HCT116 (cell line): ENCODE data around the gene SPATA16. TPM values are rescaled to one million over a fixed set of nuclear protein-coding genes. Genes with fewer than 3 reads are reported as not detected.

Experiments
- ATAC-seq: fragments of 200-7000 bp; cut with Tn5 transposase; 2 replicates; pipeline ENCODE4 v1.9.1; 2020; ENCODE audit warnings: mild to moderate bottlenecking, moderate library complexity
- BruUV-seq: library from RNA; stranded (reverse); fragments of 400-500 nt; replicated peaks from 2 replicates; lab custom pipeline; 2021; lab: Mats Ljungman, UMichigan
- CTCF ChIA-PET: fragments of 300-600 bp; sonication (Branson Sonifier 250); formaldehyde crosslinking; loops from one replicate; lab custom pipeline; 2021; ENCODE audit warnings: antibody characterized with exemption; lab: Charles Lee
- POLR2A ChIA-PET: fragments of 300-600, 350-600 bp; sonication (Branson Sonifier 250); formaldehyde crosslinking; loops from one replicate; lab custom pipeline; 2021; ENCODE audit warnings: antibody characterized with exemption; lab: Charles Lee
- RAD21 ChIA-PET, 2 experiments: fragments of 300-600 bp; sonication (Branson Sonifier 250); formaldehyde crosslinking; loops; one replicate each; lab custom pipeline; 2023; ENCODE audit warnings: low total read pairs in 2 of 2; ENCODE audit not compliant: uncharacterized antibody in 2 of 2, unreplicated experiment in 2 of 2, low non-redundant PET in 1 of 2; lab: Charles Lee
- DNase-seq: peaks from one replicate; pipeline ENCODE4 v3.0.0-alpha.2; 2010; ENCODE audit warnings: low read depth, low spot score
- H2AFZ ChIP-seq: fragments of 200-600 bp; shearing (Covaris generic), sonication (generic); 2 replicates; pipeline ENCODE4 v1.6.1; 2017; ENCODE audit warnings: low read depth, mixed run types, mixed read lengths, antibody characterized with exemption, low read length; ENCODE audit not compliant: poor library complexity, severe bottlenecking
- H3K27ac ChIP-seq: 2 replicates; pipeline ENCODE4 v1.5.1; 2012; ENCODE audit warnings: low read depth, low read length
- H3K27me3 ChIP-seq: fragments of 200-600 bp; sonication (generic); 2 replicates; pipeline ENCODE4 v1.6.1; 2016; ENCODE audit warnings: mixed run types, low read length, mixed read lengths; ENCODE audit not compliant: insufficient read depth
- H3K36me3 ChIP-seq, 2 experiments: fragments of 200-500 bp in 1 of 2; fragments of 200-600 bp in 1 of 2; sonication (Bioruptor generic) in 1 of 2; sonication (generic) in 1 of 2; 2 replicates each; pipeline versions ENCODE4 v1.5.1 to v1.6.1; 2014 to 2016; ENCODE audit warnings: low read length in 2 of 2, inconsistent platforms in 1 of 2, mixed read lengths in 1 of 2, mixed run types in 1 of 2; ENCODE audit not compliant: insufficient read depth in 2 of 2, control insufficient read depth in 1 of 2
- H3K4me1 ChIP-seq, 2 experiments: fragments of 200-600 bp in 1 of 2; sonication (generic) in 1 of 2; 2 replicates each; pipeline versions ENCODE4 v1.5.1 to v1.6.1; 2012 to 2017; ENCODE audit warnings: low read length in 2 of 2, inconsistent platforms in 1 of 2, mild to moderate bottlenecking in 1 of 2, mixed read lengths in 1 of 2, mixed run types in 1 of 2, moderate library complexity in 1 of 2; ENCODE audit not compliant: insufficient read depth in 2 of 2, control insufficient read depth in 1 of 2
- H3K4me2 ChIP-seq: fragments of 200-600 bp; sonication (generic); 2 replicates; pipeline ENCODE4 v1.6.1; 2017; ENCODE audit warnings: mixed run types, low read length, mixed read lengths
- H3K4me3 ChIP-seq, 2 experiments: fragments of 200-600 bp in 1 of 2; sonication (generic) in 1 of 2; replicated peaks in 1 of 2; 2 replicates each; pipeline ENCODE4 v1.5.1; 2011 to 2016; ENCODE audit warnings: low read length in 2 of 2, control low read depth in 1 of 2, low read depth in 1 of 2, mild to moderate bottlenecking in 1 of 2, mixed read lengths in 1 of 2, mixed run types in 1 of 2
- H3K79me2 ChIP-seq: fragments of 200-600 bp; sonication (generic); 2 replicates; pipeline ENCODE4 v1.6.1; 2017; ENCODE audit warnings: mild to moderate bottlenecking, mixed run types, low read length, moderate library complexity, mixed read lengths; ENCODE audit not compliant: insufficient read depth
- H3K9ac ChIP-seq: fragments of 200-600 bp; sonication (generic); 2 replicates; pipeline ENCODE4 v1.6.1; 2016; ENCODE audit warnings: low read length, mixed read lengths
- H3K9me2 ChIP-seq: fragments of 200-600 bp; sonication (generic), shearing (Covaris generic); 2 replicates; pipeline ENCODE4 v1.6.1; 2017; ENCODE audit warnings: mixed run types, mild to moderate bottlenecking, moderate library complexity; ENCODE audit not compliant: insufficient read depth
- H3K9me3 ChIP-seq, 2 experiments: fragments of 200-500 bp in 1 of 2; fragments of 200-600 bp in 1 of 2; sonication (Bioruptor generic) in 1 of 2; sonication (generic) in 1 of 2; 2 replicates each; pipeline ENCODE4 v1.6.1; 2014 to 2017; ENCODE audit warnings: low read length in 2 of 2, mixed read lengths in 2 of 2, inconsistent platforms in 1 of 2, low read depth in 1 of 2, mild to moderate bottlenecking in 1 of 2, mixed run types in 1 of 2, moderate library complexity in 1 of 2; ENCODE audit not compliant: control insufficient read depth in 1 of 2, insufficient read depth in 1 of 2
- H4K20me1 ChIP-seq: fragments of 200-600 bp; sonication (generic), shearing (Covaris generic); 2 replicates; pipeline ENCODE4 v1.6.1; 2017; ENCODE audit warnings: mixed run types, mild to moderate bottlenecking, moderate library complexity; ENCODE audit not compliant: insufficient read depth
- CBX3 ChIP-seq: IDR thresholded peaks from 2 replicates; pipeline ENCODE4 v1.6.1; 2012; ENCODE audit warnings: low read depth
- CEBPB ChIP-seq: IDR thresholded peaks from 2 replicates; pipeline ENCODE4 v1.6.1; 2012; ENCODE audit warnings: low read depth
- EGR1 ChIP-seq: IDR thresholded peaks from 2 replicates; pipeline ENCODE4 v1.6.1; 2012; ENCODE audit warnings: low read depth
- ELF1 ChIP-seq: IDR thresholded peaks from 2 replicates; pipeline ENCODE4 v1.6.1; 2012; ENCODE audit warnings: low read depth, borderline replicate concordance
- EZH2 ChIP-seq: fragments of 200-600 bp; sonication (generic); IDR thresholded peaks from 2 replicates; pipeline ENCODE4 v1.6.1; 2017; ENCODE audit warnings: antibody characterized with exemption, mixed run types
- JUND ChIP-seq: IDR thresholded peaks from 2 replicates; pipeline ENCODE4 v1.6.1; 2012
- POLR2AphosphoS5 ChIP-seq: IDR thresholded peaks from 2 replicates; pipeline ENCODE4 v1.6.1; 2011; ENCODE audit warnings: mild to moderate bottlenecking, low read depth, low read length, moderate library complexity
- RAD21 ChIP-seq: IDR thresholded peaks from 2 replicates; pipeline ENCODE4 v1.6.1; 2012; ENCODE audit warnings: low read depth, mild to moderate bottlenecking
- SP1 ChIP-seq: IDR thresholded peaks from 2 replicates; pipeline ENCODE4 v1.6.1; 2012; ENCODE audit warnings: low read depth
- TCF7L2 ChIP-seq: IDR thresholded peaks from 2 replicates; pipeline ENCODE4 v1.7.0; 2011; ENCODE audit warnings: borderline replicate concordance, inconsistent platforms; ENCODE audit not compliant: insufficient read depth, insufficient read length; ENCODE audit errors: extremely low read depth
- ZFX ChIP-seq: fragments of 450-650 bp; IDR thresholded peaks from 2 replicates; pipeline ENCODE4 v1.6.1; 2017
- ZNF274 ChIP-seq: fragments of 200-500 bp; sonication (Bioruptor generic); IDR thresholded peaks from 2 replicates; pipeline ENCODE4 v1.6.1; 2014; ENCODE audit warnings: mild to moderate bottlenecking, low read depth, low read length, inconsistent platforms
- intact Hi-C: fragments of 100-400 bp; cut with micrococcal nuclease; formaldehyde crosslinking; loops from 2 replicates; pipeline ENCODE4 v1.10.0; 2022
- total RNA-seq: library from RNA; stranded (reverse); gene quantifications from one replicate; pipeline ENCODE4 v1.2.1, GENCODE V29; 2021; ENCODE audit not compliant: unreplicated experiment
- TF ChIP-seq, protein P1 (sequence below): IDR thresholded peaks from 2 replicates; pipeline ENCODE4 v1.6.1; 2011; ENCODE audit warnings: mild to moderate bottlenecking, low read length, moderate library complexity; ENCODE audit not compliant: insufficient replicate concordance; ENCODE audit errors: extremely low read depth
- TF ChIP-seq, protein P2 (sequence below), 3 experiments: fragments of 200-600 bp in 1 of 3; sonication (generic) in 1 of 3; IDR thresholded peaks in 2 of 3; conservative IDR thresholded peaks in 1 of 3; 2 replicates each; pipeline ENCODE4 v1.5.1; 2012 to 2017; ENCODE audit warnings: low read depth in 2 of 3, low read length in 2 of 3, antibody characterized with exemption in 1 of 3, borderline replicate concordance in 1 of 3, control low read depth in 1 of 3, mild to moderate bottlenecking in 1 of 3, mixed read lengths in 1 of 3, mixed run types in 1 of 3, moderate library complexity in 1 of 3; ENCODE audit not compliant: insufficient read depth in 1 of 3
- TF ChIP-seq, protein P3 (sequence below): IDR thresholded peaks from 2 replicates; pipeline ENCODE4 v1.6.1; 2012
- TF ChIP-seq, protein P4 (sequence below): IDR thresholded peaks from 2 replicates; pipeline ENCODE4 v1.6.1; 2012; ENCODE audit warnings: low read depth
- TF ChIP-seq, protein P5 (sequence below): IDR thresholded peaks from 2 replicates; pipeline ENCODE4 v1.6.1; 2012

The SPATA16 gene
- total RNA-seq, 1 experiment from 2014 or later = not detected

DNA sequence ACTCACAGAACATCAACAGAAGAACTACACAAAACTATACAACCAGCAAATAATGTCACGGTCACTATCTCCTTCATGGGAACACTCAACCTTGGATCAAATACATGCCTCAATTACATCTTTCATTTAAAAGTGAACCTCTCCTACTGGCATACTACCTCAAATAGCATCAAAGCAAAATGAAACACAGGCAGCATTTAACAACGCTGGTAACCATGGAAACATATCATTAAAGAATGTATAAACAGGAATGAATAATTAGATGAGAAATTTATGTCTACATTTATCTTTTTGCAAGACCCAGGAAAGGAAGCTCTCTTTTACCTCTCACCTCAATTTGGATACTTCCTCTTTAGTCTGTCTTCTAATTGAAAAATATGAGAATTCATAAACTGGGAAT is 172.4 kb downstream of the SPATA16 start:
- BruUV-seq = no TSS peak

More for the DNA sequence above, 172.4 kb downstream of the SPATA16 start:
- intact Hi-C loops = no loop called here
- RAD21 ChIA-PET = no interaction called here
- Histone ChIP-seq H2AFZ (no peak overlapping the region), H3K9me2 (no peaks in the 10 kb centered on the region), H3K27ac (no peak overlapping the region), H3K27me3 (no peaks in the 10 kb centered on the region), H3K4me1 (no peaks in the 10 kb centered on the region), H3K9me3 (no peaks in the 10 kb centered on the region), H3K79me2 (no peaks in the 10 kb centered on the region), H3K4me3 (no peak overlapping the region), H3K9ac (no peak overlapping the region)
- ATAC-seq (no peak), DNase-seq (no peak)
- POLR2A ChIA-PET = no interaction called here
- CTCF ChIA-PET = no interaction called here
- TF ChIP-seq ZNF274 (no peak), ZFX (no peak), SP1 (no peak), CEBPB (no peak), JUND (no peak), EZH2 (no peak), POLR2AphosphoS5 (no peak), ELF1 (no peak), RAD21 (no peak), CBX3 (no peak), EGR1 (no peak), TCF7L2 (no peak)
- TF ChIP-seq, protein P1, sequence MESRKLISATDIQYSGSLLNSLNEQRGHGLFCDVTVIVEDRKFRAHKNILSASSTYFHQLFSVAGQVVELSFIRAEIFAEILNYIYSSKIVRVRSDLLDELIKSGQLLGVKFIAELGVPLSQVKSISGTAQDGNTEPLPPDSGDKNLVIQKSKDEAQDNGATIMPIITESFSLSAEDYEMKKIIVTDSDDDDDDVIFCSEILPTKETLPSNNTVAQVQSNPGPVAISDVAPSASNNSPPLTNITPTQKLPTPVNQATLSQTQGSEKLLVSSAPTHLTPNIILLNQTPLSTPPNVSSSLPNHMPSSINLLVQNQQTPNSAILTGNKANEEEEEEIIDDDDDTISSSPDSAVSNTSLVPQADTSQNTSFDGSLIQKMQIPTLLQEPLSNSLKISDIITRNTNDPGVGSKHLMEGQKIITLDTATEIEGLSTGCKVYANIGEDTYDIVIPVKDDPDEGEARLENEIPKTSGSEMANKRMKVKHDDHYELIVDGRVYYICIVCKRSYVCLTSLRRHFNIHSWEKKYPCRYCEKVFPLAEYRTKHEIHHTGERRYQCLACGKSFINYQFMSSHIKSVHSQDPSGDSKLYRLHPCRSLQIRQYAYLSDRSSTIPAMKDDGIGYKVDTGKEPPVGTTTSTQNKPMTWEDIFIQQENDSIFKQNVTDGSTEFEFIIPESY = no peak
- TF ChIP-seq, protein P2, sequence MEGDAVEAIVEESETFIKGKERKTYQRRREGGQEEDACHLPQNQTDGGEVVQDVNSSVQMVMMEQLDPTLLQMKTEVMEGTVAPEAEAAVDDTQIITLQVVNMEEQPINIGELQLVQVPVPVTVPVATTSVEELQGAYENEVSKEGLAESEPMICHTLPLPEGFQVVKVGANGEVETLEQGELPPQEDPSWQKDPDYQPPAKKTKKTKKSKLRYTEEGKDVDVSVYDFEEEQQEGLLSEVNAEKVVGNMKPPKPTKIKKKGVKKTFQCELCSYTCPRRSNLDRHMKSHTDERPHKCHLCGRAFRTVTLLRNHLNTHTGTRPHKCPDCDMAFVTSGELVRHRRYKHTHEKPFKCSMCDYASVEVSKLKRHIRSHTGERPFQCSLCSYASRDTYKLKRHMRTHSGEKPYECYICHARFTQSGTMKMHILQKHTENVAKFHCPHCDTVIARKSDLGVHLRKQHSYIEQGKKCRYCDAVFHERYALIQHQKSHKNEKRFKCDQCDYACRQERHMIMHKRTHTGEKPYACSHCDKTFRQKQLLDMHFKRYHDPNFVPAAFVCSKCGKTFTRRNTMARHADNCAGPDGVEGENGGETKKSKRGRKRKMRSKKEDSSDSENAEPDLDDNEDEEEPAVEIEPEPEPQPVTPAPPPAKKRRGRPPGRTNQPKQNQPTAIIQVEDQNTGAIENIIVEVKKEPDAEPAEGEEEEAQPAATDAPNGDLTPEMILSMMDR (IDR thresholded peaks at IDR 0.05 in 2 of 3, conservative IDR thresholded peaks at IDR 0.05 in 1 of 3; ENCODE audit: borderline replicate concordance in 1 of 3, insufficient read depth in 1 of 3, low read depth in 2 of 3, low read length in 2 of 3) = no peak
- TF ChIP-seq, protein P3, sequence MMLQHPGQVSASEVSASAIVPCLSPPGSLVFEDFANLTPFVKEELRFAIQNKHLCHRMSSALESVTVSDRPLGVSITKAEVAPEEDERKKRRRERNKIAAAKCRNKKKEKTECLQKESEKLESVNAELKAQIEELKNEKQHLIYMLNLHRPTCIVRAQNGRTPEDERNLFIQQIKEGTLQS = no peak
- TF ChIP-seq, protein P4, sequence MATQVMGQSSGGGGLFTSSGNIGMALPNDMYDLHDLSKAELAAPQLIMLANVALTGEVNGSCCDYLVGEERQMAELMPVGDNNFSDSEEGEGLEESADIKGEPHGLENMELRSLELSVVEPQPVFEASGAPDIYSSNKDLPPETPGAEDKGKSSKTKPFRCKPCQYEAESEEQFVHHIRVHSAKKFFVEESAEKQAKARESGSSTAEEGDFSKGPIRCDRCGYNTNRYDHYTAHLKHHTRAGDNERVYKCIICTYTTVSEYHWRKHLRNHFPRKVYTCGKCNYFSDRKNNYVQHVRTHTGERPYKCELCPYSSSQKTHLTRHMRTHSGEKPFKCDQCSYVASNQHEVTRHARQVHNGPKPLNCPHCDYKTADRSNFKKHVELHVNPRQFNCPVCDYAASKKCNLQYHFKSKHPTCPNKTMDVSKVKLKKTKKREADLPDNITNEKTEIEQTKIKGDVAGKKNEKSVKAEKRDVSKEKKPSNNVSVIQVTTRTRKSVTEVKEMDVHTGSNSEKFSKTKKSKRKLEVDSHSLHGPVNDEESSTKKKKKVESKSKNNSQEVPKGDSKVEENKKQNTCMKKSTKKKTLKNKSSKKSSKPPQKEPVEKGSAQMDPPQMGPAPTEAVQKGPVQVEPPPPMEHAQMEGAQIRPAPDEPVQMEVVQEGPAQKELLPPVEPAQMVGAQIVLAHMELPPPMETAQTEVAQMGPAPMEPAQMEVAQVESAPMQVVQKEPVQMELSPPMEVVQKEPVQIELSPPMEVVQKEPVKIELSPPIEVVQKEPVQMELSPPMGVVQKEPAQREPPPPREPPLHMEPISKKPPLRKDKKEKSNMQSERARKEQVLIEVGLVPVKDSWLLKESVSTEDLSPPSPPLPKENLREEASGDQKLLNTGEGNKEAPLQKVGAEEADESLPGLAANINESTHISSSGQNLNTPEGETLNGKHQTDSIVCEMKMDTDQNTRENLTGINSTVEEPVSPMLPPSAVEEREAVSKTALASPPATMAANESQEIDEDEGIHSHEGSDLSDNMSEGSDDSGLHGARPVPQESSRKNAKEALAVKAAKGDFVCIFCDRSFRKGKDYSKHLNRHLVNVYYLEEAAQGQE = no peak
- TF ChIP-seq, protein P5, sequence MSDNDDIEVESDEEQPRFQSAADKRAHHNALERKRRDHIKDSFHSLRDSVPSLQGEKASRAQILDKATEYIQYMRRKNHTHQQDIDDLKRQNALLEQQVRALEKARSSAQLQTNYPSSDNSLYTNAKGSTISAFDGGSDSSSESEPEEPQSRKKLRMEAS = no peak
- TF ChIP-seq, all 23 proteins: peak for 0
- no peaks in the 10 kb centered on the region for H4K20me1 ChIP-seq
- H3K4me2 ChIP-seq = no peak overlapping the region
- no peaks in the 10 kb centered on the region for H3K36me3 ChIP-seq
